ENCODE data around the gene CT47A7.
"Not testable (repeated sequence)": the region's sequence is repeated elsewhere in the genome, so short reads cannot be mapped to it uniquely, and the experiment has no call there.

DNA sequence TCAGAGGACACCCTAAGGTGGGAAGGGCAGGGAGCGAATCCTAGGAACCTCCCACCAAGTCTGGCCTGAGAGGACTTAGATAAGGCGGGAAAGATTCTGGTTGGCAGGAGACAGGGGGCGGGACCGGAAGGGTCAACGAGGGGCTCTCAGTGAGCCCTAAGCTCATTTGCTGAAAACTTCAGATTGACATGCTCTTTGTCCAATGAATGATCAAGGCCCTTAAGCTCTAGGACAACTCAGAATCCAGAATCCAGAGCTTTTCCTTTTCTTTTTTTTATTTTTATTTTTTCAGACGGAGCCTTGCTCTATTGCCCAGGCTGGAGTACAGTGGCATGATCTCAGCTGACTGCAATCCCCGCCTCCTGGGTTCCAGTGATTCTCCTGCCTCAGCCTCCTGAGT is at the start of gene CT47A7:
- TF ChIP-seq, protein P1, sequence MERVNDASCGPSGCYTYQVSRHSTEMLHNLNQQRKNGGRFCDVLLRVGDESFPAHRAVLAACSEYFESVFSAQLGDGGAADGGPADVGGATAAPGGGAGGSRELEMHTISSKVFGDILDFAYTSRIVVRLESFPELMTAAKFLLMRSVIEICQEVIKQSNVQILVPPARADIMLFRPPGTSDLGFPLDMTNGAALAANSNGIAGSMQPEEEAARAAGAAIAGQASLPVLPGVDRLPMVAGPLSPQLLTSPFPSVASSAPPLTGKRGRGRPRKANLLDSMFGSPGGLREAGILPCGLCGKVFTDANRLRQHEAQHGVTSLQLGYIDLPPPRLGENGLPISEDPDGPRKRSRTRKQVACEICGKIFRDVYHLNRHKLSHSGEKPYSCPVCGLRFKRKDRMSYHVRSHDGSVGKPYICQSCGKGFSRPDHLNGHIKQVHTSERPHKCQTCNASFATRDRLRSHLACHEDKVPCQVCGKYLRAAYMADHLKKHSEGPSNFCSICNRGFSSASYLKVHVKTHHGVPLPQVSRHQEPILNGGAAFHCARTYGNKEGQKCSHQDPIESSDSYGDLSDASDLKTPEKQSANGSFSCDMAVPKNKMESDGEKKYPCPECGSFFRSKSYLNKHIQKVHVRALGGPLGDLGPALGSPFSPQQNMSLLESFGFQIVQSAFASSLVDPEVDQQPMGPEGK (CRISPR knock-in tag; IDR thresholded peaks at IDR 0.05; ENCODE audit: borderline replicate concordance), result not testable (repeated sequence)
- TF ChIP-seq, protein P2, sequence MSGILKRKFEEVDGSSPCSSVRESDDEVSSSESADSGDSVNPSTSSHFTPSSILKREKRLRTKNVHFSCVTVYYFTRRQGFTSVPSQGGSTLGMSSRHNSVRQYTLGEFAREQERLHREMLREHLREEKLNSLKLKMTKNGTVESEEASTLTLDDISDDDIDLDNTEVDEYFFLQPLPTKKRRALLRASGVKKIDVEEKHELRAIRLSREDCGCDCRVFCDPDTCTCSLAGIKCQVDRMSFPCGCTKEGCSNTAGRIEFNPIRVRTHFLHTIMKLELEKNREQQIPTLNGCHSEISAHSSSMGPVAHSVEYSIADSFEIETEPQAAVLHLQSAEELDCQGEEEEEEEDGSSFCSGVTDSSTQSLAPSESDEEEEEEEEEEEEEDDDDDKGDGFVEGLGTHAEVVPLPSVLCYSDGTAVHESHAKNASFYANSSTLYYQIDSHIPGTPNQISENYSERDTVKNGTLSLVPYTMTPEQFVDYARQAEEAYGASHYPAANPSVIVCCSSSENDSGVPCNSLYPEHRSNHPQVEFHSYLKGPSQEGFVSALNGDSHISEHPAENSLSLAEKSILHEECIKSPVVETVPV (CRISPR knock-in tag; IDR thresholded peaks at IDR 0.05), result not testable (repeated sequence)
- TF ChIP-seq, protein P3, sequence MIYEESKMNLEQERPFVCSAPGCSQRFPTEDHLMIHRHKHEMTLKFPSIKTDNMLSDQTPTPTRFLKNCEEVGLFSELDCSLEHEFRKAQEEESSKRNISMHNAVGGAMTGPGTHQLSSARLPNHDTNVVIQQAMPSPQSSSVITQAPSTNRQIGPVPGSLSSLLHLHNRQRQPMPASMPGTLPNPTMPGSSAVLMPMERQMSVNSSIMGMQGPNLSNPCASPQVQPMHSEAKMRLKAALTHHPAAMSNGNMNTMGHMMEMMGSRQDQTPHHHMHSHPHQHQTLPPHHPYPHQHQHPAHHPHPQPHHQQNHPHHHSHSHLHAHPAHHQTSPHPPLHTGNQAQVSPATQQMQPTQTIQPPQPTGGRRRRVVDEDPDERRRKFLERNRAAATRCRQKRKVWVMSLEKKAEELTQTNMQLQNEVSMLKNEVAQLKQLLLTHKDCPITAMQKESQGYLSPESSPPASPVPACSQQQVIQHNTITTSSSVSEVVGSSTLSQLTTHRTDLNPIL (CRISPR knock-in tag; IDR thresholded peaks at IDR 0.05; ENCODE audit: low read depth), result not testable (repeated sequence)
- TF ChIP-seq ZNF70 (CRISPR knock-in tag; IDR thresholded peaks at IDR 0.05); ARNTL (CRISPR knock-in tag; IDR thresholded peaks at IDR 0.05; ENCODE audit: borderline replicate concordance, low read depth): not testable (repeated sequence)
